HG03460 (cell line): ENCODE data around the gene LCE5A.
"Not testable (repeated sequence)": the region's sequence is repeated elsewhere in the genome, so short reads cannot be mapped to it uniquely, and the experiment has no call there.

Experiments
- ATAC-seq: cut with Tn5 transposase; IDR thresholded peaks from one replicate; pipeline ENCODE4 v1.9.1; 2021; ENCODE audit not compliant: unreplicated experiment

LCE5A gene, protein sequence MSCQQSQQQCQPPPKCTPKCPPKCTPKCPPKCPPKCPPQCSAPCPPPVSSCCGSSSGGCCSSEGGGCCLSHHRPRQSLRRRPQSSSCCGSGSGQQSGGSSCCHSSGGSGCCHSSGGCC

DNA sequence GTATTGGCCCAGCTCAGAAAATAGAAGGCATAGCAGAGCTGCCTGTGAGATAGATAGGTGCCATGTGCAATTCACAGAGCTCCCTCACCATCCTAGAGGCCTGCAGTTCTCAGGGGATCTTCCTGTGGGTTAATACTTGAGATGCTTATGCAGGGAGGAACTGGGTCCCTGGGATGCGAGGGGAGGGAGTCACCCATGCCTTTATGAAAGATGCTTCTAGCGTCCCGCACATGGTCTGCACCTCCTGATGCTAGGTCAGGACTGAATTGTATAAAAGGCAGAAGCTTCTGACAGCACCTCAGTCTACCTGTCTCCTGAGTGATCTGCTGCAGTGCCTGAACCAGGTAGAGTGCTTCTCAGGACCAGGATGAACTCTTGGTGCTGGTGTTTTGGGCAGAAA lies at the start of gene LCE5A:
TSS of gene LCE5A (plus strand) at position 301 of the 400 bp plus-strand sequence. CDS start 732 bp downstream, outside the sequence.
- ATAC-seq, result no peak

DNA sequence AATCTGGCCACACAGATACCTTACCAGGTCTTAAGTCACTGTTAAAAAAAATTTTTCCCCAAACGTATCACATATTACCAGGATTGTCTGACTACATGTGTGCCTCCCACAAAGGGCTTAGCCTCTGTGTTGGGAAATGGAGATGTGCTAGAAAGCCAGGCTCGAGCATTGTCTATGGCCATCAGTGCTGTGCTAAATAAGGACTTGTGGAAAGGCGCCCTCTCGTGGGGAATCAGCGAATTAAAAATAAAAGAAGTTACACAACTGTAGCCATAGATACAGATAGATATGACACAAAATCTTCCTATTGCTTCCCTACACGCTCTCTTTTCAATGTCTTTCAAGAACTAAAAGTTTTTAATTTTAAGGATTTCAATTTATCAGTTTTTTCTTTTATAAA lies 49.1 kb upstream of the LCE5A start:
- ATAC-seq, result no peak

DNA sequence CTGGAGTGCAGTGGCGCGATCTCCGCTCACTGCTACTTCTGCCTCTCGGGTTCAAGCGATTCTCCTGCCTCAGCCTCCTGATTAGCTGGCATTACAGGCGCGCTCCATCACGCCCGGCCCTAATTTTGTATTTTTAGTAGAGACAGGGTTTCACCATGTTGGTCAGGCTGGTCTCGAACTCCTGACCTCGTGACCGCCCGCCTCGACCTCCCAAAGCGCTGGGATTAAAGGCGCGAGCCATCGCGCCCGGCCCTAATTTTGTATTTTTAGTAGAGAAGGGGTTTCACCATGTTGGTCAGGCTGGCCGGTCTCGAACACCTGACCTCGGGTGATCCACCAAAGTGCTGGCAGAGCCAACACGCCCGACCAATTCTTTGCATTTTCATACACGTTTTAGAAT lies 48.0 kb upstream of the LCE5A start:
- ATAC-seq, result no peak

DNA sequence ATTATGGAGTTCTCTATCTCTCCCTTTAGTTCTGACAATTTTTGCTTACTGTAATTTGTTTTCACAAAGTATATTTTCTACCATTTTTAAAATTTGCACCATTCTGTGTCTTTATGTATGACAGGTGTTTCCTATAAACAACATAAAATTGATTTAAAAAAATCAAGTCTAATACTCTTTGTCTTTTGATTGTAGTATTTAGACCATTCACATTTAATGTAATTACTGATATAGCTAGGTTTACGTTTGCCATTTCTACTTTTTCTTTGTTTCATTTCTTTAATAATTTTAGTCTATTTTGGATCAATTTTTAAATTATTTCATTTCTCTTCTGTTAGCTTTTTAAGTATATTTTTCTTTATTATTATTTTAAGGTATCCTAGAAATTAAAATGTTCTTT lies 44.4 kb upstream of the LCE5A start:
- ATAC-seq, result no peak

DNA sequence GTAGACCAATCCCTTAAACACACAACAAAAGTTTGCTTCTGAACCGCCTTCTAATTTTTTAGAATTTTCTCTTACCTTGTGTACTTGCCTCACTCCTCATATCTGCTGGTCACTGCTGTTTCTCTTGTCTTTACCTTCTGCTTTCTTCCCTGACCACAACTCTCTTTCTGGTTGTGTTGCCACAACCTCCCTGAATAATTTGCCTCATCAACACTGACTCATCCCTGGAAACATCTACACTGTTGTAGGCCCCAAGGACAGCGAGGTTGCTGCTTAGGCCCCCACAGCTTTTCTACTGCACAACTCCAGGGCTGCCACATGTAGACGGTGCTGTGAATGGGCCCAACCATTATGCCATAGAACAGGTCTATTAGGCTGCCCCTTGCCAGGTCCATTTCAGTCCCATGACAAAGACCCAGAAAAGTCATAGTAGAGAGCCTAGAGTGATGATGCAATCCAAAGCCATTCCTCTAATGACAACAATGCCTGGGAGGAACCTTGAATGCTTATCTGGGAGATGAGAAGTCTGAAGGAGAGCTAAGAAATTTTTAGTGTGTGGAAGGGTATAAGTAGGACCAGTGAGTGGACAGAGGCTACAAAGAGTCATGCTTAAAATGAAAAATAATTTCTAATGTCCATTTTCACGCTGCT lies 36.6 kb upstream of the LCE5A start:
- no peak for ATAC-seq

DNA sequence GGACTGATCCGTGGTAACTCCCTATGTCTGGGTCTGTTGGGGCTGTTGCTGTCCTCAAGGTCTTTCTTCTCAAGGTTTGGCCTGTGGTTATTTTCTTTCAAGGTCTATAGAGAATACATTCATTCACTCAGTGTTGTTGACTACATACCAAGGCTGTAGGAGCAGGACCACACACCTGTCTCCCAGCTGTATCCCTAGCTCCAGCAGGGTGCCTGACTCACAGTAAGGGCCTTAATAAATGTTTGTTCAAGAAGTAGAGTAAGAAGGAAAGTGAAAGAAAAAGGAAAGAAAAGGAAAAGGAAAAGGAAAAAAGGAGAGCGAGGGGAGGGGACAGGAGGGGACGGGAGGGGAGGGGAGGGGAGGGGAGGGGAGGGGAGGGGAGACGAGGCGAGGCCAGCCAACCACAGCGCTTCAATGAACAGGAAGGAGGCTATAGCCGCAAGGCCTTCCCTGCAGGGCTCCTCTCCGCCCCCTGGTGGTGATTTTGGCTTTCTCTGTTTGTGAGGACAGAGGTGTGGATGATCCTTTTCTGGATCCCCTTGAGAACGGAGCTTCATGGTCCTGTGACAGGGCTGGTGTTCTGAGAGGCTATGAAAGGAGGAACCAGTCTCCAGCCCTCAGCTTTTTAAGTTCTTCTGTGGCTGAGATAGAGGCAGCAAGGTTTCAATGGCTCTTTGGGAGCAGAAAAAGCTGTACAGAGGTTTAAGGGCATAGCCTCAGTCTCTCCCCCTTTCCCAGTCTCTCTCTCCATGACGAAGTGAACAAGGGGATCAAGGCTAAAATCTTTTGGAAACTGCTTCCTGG lies 30.6 kb upstream of the LCE5A start:
- ATAC-seq, result no peak

DNA sequence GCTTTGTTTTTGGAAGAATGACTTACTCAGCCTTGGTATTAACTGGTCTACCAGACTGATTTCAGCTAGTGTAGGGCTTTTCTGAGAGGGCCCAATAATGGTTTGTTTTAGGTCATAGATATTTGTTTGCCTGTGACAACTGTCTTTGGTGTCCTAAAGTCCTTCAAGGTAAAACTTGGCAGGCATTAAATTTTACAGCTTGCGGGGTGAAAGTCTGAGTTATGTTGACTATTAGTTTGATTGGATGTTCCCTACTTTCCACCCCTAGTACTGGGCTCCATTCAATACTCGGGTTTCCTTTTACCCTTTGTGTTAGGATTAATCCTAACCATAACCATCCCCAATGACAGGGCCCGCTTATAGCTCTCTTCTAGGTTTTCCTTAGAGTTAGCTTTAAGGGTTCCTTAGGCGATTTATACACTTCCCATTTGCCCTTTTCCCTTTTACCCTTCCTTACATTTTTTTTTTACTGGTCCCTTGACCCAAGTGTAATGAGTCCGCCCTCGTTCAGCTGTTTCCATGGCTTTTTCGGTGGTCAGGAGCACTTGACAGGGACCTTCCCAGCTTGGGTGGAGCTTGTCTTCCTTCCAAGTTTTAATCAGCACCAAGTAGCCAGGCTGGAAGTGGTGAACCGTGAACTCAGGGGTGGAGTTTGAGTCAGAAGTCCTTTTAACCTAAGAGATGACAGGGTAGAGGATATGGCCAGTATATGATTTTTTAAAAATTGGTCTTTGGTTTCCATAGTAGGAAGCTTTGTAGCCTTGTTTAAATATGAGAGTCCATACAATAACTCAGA lies 28.5 kb upstream of the LCE5A start:
- no peak for ATAC-seq

DNA sequence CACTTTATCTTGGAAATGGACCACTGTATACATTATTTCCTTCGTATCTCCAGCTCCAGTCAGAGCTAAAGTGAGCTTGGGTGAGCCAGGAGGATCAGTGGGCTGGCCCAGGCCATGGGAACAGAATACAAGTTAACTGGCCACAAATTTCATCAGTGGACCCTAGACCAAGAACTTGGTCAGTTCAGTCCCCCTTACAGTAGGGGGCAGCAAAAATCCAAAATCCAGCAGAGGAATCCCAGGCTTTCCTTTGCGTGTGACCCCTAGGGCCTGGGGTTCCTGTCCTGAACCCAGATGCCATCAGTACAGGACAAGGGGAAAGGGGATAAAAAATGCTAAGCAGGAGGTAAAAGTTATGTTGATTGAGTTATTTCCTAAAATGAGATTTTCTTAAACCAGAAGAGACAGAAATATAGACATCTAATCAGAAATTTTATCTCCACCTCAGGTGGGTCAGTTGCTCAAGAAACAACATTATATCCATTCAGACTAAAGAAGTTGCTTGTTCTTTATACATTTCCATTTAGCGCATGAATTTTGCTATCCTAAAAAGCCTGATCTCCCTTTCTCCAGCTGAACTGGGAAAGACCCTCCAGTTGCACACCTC lies 24.1 kb upstream of the LCE5A start:
- no peak for ATAC-seq

DNA sequence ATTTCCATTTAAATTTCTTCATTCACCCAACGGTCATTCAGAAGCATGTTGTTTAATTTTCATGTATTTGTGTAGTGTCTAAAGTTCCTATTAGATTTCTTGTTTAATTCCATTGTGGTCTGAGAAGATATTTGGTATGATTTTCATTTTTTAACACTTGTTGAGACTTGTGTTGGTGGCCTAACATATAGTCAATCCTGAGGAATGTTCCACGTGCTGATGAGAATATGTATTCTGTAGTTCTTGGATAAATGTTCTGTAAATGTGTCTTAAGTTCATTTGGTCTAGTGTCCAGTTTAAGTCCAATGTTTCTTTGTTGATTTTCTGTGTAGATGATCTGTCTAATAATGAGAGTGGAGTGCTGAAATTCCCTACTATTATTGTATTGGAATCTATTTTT lies 22.7 kb upstream of the LCE5A start:
- ATAC-seq, result no peak

DNA sequence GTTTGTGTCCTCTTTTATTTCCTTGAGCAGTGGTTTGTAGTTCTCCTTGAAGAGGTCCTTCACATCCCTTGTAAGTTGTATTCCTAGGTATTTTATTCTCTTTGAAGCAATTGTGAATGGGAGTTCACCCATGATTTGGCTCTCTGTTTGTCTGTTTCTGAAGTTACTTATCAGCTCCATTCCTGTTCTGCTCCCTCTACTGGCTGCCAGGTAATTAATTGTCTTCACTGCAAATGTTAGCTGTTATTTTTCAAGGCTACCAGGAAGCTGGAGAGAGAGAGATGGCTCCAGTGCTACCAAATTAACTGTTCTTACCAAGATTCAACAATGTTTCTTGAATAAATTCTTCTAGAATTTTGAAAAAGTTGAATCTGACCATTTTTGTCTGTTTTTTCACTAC lies 19.1 kb upstream of the LCE5A start:
- ATAC-seq, result not testable (repeated sequence)

DNA sequence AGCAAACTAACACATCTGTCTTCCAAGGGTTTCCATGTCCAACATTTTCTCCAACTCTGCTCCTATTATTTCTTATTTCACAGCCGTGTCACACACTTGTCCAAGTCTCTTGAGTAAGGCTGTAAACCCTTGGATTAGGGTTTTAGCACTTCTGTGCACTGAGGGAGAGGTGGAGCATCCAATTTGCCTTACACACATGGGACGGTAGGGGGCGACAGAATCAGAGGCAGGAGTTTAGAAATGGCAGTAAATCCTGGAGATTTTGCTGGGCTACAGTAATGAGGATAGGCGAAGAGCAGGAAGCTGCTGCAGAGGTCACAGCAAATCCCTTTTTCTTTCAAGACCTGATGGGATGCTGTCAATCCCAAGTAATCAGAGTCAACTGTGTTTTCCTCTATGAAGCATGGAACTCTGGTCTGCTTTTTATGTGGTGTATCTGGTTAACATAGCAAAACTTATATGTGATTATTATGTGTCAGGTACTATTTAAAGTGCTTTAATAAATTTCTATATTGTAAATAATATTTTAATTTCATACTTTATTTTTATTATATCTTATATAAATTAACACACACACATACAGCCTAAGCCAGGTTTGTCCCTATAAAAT lies 15.4 kb upstream of the LCE5A start:
- ATAC-seq, result no peak

DNA sequence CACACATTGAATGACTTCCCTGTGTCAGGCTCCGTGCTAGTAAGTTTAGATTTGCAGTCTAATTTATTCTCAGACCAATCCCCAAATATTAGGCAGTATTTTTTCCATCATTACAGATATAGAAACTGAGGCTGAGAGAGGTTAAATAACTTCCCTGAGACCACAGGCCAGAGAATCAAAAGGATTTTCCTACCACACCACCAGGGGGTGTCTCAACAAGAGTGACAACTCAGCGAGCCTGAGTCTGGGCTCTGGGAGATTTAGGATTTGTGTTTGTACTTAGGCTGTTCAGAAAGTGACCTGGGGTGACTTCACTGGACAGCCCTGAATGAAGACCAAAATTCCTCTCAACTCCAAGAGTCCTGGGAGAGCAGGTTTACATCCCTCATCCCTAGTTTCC lies 13.3 kb upstream of the LCE5A start:
- ATAC-seq, result no peak

DNA sequence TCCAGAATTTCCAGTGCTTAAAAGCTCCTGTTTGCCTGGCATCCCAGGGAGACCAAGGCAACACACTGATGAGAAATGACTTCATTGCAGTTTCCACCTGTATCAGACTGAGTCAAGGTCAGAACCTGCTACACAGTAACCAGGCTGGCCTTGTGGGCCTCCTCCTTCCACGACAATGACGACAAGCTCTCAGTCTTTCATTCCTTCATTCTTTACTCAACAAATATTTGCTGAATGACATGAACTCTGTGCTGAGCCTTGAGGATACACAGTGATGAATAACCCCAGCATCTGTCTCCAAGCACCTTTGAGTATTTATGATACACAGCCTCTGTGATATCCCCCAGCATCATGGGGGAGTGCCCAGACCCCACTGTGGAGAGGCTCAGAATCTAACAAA lies 8.9 kb upstream of the LCE5A start:
- no peak for ATAC-seq

DNA sequence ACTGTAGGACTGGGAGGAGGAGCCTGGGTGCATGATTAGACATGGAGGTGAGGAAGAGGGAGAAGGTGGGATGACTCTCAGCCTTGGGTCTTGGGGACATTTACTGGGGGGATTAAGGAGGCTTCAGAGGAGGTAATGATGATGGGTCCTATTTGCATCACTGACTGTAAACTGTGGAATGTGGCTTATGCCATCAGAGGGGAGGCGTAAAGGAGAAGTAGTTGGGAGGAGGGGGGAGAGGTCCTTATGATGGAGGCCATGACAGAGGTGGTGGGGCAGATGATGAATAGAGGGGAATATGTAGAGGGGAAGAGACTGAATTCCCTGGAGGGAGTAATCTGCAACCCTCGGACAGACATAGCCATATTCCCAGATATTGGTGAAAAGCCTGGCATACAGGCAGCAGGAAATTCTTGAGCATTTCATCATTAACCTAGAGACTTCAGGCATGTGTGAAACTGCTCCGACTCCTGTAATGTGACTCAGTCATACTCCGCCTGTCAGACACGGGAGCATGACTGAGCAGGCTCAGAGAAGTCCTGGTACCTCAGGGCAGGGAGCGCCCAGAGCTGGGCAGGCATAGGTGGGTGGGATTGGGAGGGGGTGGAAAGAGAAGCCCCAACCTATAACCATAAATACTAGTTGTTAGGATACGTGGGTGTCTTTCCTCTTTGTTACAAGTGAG lies 8.0 kb upstream of the LCE5A start:
- ATAC-seq, result no peak

DNA sequence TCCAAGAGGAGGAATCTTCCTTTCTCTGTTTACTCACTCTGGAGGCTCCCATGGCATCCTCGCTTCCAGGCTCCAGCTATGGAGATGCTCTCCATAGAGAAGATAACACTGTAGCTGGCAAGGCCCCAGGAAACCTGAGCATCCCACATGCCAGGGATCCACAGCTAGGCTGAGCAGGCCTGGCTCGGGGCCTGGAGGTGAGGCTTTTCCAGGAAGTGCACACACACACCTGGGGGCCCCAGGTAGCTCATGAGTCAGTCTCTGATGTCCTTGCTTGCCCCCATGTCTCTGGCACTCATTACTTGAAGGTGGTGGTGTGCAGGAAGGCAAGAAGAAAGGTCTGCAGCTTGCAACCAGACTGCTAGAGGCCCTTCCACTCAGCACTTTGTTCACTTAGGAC lies 5.5 kb upstream of the LCE5A start:
- ATAC-seq, result no peak

DNA sequence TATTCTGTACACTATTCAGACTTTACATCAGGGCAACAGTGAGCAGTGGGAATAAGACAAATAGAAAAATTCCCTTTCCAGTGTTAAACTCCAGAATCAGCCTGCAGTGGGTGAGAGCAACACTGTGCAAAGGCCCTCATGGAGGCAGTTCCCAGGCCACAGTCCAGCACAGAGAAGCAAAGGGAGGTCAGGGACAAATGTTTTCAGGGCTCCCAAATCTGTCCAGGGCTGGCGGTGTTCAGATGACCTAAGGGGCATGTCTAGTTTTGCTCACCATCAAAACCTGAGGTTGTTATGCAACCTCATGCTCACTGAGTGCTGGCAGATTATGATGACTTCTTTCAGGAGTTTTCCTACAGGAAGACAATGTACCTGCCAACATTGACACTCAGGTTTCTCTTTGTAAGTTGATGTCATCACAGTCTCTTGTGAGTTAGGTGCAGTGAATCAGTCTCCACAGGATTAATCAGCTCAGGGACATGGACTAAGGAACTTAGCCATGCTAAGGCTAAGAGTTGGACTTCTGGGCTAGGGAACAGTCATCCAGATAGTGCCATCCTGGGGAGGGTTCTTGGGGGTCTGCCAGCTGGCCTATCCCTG lies 3.6 kb upstream of the LCE5A start:
- ATAC-seq, result no peak

DNA sequence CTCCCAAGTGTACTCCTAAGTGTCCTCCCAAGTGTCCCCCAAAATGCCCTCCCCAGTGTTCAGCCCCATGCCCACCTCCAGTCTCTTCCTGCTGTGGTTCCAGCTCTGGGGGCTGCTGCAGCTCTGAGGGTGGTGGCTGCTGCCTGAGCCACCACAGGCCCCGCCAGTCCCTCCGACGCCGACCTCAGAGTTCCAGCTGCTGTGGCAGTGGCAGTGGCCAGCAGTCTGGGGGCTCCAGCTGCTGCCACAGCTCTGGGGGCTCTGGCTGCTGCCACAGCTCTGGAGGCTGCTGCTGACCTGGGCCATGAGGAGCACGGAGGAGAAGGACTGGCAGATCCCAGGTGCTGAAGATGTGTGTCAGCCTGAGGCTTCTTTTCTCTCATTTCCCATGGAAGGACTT lies 993 bp downstream of the LCE5A start:
- ATAC-seq, result no peak

DNA sequence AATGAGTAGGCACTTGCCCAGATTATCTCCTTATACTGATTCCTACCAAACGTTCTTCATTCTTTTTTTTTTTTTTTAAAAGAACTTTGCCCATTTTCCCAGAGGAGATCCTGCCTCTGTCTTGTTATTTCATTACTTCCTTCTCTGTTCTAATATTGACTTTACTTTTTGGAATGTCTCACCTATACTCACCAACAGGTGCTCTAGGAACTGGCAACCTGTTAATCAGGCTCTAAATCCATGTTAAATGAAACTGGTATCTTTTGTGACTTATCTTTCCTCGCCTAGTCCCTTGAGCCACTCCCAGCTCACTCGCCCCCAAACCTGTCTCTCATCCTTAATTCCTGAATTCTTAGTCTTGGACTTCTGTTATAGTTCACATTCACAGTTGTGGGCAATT lies 2.5 kb downstream of the LCE5A start:
- no peak for ATAC-seq

DNA sequence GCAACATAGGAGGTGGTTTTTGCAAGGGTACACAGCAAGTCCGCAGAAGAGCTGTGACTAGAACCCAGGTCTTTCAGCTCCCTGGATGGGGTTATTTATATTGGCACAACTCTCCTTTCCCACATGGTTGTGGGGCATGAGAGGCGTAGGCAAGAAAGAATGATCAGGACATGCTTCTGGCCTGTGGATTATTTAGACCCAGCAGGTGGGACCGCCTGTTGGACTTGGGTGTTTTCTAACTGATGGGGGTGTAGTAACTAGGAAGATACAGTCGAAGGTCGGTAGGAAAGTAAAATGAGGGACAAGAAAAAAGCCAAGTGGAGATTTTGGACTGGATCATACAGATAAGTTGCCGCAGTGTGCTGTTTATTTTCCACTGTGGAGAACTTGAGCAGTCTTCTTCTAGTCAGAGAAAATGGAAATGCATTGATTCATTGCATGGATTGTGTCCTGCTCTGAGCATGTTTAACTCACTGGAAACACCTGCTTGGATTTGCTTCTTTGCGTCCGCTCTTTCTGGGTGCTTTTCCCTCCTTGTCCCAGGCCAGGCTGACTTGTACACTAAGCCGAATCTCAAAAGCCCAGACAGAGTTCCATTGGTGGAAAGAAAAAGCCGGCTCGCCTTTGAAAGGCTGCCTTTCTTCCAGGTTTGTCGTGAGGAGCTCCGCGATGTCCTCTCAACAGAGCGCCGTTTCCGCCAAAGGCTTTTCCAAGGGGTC lies 4.3 kb downstream of the LCE5A start:
- no peak for ATAC-seq
